ENCODE results near the gene LIMS1. TPM values are rescaled to one million over a fixed set of nuclear protein-coding genes. Genes with fewer than 3 reads are reported as not detected.

LIMS1 gene
- polyA plus RNA-seq, 1 donor (not counting 4 experiments of a cell fraction or from before 2014, with no cell fraction given), result 62.5 TPM

DNA sequence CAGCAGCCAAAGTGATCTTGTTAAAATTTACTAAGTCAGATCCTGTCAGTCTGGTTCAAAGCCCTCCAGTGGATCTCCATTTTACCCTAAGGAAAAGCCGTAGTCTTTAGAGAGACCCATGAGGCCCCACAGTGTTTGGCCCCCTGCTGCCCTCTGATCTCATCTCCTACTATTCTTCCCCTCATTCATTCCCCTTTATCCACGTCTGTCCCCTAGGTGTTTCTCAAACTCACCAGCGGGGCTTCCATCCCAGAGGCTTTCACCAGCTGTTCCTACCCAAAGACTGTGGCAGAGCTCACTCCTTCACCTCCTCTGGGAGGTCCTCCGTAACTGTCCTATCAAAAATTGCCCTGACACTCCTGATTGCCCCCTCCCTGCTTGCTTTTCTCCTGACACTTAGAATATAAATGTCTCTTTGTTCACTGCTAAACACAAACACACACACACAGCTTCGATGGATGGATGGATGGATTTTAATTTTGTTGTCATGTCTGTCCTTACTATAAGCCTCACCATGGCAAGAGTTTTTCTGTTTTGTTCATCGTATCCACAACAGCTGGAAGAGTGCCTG is 26.1 kb downstream of the LIMS1 start:
- no peaks in the 10 kb centered on the region for H4K20me1 ChIP-seq (ENCODE audit: control insufficient read depth, extremely low read depth, insufficient read depth, low read length)
- FAIRE-seq (no peak), DNase-seq (ENCODE audit: low read depth, low spot score) (no peak)
- H3K9me3 ChIP-seq (ENCODE audit: control insufficient read depth, low read depth, low read length), result no peaks in the 10 kb centered on the region
- no peak overlapping the region for H3K4me2 ChIP-seq (ENCODE audit: control insufficient read depth, extremely low read depth, insufficient read depth, low read depth, low read length)
- H3K79me2 ChIP-seq (ENCODE audit: control insufficient read depth, insufficient read depth, low read length), result peaks cover 74% of the 10 kb centered on the region
- H2AFZ ChIP-seq (ENCODE audit: control insufficient read depth, low read length), result no peak overlapping the region
- dilution Hi-C loops (cut with MboI; ENCODE audit: extremely low pct_ligation_motif_present, low sequenced_read_pairs), result no loop called here
- peaks cover 3 to 4% of the 10 kb centered on the region in 2 experiments for H3K36me3 ChIP-seq (ENCODE audit: control insufficient read depth in 2 of 2, extremely low read depth in 1 of 2, insufficient read depth in 2 of 2, low read length in 2 of 2)
- H3K4me1 ChIP-seq (ENCODE audit: control insufficient read depth, extremely low read depth, insufficient read depth, low read length), result no peaks in the 10 kb centered on the region
- H3K27ac ChIP-seq (ENCODE audit: control insufficient read depth, insufficient read depth, low read length), result no peak overlapping the region
- H3K27me3 ChIP-seq (ENCODE audit: control insufficient read depth, extremely low read depth, insufficient read depth, low read length), result no peaks in the 10 kb centered on the region
- no peaks in the 10 kb centered on the region for H3K9me1 ChIP-seq (ENCODE audit: control insufficient read depth, extremely low read depth, insufficient read depth, low read length)
- H3K4me3 ChIP-seq (ENCODE audit: control insufficient read depth in 2 of 3, extremely low read depth in 1 of 3, insufficient read depth in 2 of 3, low read depth in 1 of 3, low read length in 3 of 3), result no peak overlapping the region
- no peak overlapping the region for H3K9ac ChIP-seq (ENCODE audit: control insufficient read depth, extremely low read depth, insufficient read depth, low read length)
- no peak for TF ChIP-seq EZH2 (IDR thresholded peaks at IDR 0.05; ENCODE audit: low read length)
- TF ChIP-seq, protein P1, sequence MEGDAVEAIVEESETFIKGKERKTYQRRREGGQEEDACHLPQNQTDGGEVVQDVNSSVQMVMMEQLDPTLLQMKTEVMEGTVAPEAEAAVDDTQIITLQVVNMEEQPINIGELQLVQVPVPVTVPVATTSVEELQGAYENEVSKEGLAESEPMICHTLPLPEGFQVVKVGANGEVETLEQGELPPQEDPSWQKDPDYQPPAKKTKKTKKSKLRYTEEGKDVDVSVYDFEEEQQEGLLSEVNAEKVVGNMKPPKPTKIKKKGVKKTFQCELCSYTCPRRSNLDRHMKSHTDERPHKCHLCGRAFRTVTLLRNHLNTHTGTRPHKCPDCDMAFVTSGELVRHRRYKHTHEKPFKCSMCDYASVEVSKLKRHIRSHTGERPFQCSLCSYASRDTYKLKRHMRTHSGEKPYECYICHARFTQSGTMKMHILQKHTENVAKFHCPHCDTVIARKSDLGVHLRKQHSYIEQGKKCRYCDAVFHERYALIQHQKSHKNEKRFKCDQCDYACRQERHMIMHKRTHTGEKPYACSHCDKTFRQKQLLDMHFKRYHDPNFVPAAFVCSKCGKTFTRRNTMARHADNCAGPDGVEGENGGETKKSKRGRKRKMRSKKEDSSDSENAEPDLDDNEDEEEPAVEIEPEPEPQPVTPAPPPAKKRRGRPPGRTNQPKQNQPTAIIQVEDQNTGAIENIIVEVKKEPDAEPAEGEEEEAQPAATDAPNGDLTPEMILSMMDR (optimal IDR thresholded peaks at IDR 0.05 in 1 of 3, IDR thresholded peaks at IDR 0.05 in 1 of 3, conservative IDR thresholded peaks at IDR 0.05 in 1 of 3; ENCODE audit: extremely low read depth in 1 of 3, insufficient read depth in 2 of 3, low read length in 3 of 3), result no peak

DNA sequence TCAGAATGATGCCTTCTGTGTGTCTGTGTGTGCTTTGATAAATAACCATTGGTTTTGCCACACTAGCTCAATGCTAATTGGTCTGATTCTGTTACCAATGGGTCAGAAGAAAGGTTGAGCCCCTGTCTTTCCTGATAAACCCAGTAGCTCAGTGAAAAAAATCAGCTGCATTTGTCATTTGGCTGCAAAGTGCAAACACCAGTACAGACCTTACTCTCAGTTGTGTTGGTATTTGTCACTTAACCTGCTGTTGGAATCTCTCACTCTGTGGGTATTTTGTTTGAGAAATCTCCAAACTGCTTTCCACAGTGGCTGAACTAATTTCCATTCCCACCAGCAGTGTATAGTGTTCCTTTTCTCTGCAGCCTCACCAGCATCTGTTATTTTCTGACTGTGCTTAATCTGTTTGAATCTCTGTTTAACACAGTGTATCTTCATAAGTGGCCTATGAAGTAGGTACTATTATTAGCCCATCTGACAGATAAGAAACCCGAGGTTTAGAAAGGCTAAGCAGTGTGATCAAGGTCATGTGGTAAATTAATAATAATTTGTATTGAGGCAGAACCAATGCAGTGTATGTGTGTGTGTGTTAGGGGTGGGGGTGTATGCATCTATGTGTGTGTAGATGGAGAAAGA is 26.7 kb downstream of the LIMS1 start:
- no peak overlapping the region for H2AFZ ChIP-seq (ENCODE audit: control insufficient read depth, low read length)
- no peaks in the 10 kb centered on the region for H4K20me1 ChIP-seq (ENCODE audit: control insufficient read depth, extremely low read depth, insufficient read depth, low read length)
- FAIRE-seq, result no peak
- no peak overlapping the region for H3K27ac ChIP-seq (ENCODE audit: control insufficient read depth, insufficient read depth, low read length)
- no peak overlapping the region for H3K4me2 ChIP-seq (ENCODE audit: control insufficient read depth, extremely low read depth, insufficient read depth, low read depth, low read length)
- no peak overlapping the region for H3K9ac ChIP-seq (ENCODE audit: control insufficient read depth, extremely low read depth, insufficient read depth, low read length)
- dilution Hi-C loops (cut with MboI; ENCODE audit: extremely low pct_ligation_motif_present, low sequenced_read_pairs), result no loop called here
- TF ChIP-seq, protein P1 (optimal IDR thresholded peaks at IDR 0.05 in 1 of 3, IDR thresholded peaks at IDR 0.05 in 1 of 3, conservative IDR thresholded peaks at IDR 0.05 in 1 of 3; ENCODE audit: extremely low read depth in 1 of 3, insufficient read depth in 2 of 3, low read length in 3 of 3), result no peak
- TF ChIP-seq EZH2 (IDR thresholded peaks at IDR 0.05; ENCODE audit: low read length), result no peak
- no peak overlapping the region for H3K4me3 ChIP-seq (ENCODE audit: control insufficient read depth in 2 of 3, extremely low read depth in 1 of 3, insufficient read depth in 2 of 3, low read depth in 1 of 3, low read length in 3 of 3)
- H3K36me3 ChIP-seq (ENCODE audit: control insufficient read depth in 2 of 2, extremely low read depth in 1 of 2, insufficient read depth in 2 of 2, low read length in 2 of 2), result peaks cover 3 to 4% of the 10 kb centered on the region in 2 experiments
- DNase-seq (ENCODE audit: low read depth, low spot score), result no peak
- no peaks in the 10 kb centered on the region for H3K4me1 ChIP-seq (ENCODE audit: control insufficient read depth, extremely low read depth, insufficient read depth, low read length)
- H3K9me1 ChIP-seq (ENCODE audit: control insufficient read depth, extremely low read depth, insufficient read depth, low read length), result no peaks in the 10 kb centered on the region
- no peaks in the 10 kb centered on the region for H3K27me3 ChIP-seq (ENCODE audit: control insufficient read depth, extremely low read depth, insufficient read depth, low read length)
- H3K79me2 ChIP-seq (ENCODE audit: control insufficient read depth, insufficient read depth, low read length), result peaks cover 72% of the 10 kb centered on the region
- H3K9me3 ChIP-seq (ENCODE audit: control insufficient read depth, low read depth, low read length), result no peaks in the 10 kb centered on the region
